Hematopoietic multipotent progenitor cell (in vitro differentiated cells): ENCODE data around the gene LRCH3. TPM values are rescaled to one million over a fixed set of nuclear protein-coding genes. Genes with fewer than 3 reads are reported as not detected.
"Not testable (repeated sequence)": the region's sequence is repeated elsewhere in the genome, so short reads cannot be mapped to it uniquely, and the experiment has no call there.

Source experiments
- DNase-seq, 3 donors: peaks; one replicate each; pipeline ENCODE4 v3.0.0-alpha.2; 2011 to 2015; ENCODE audit warnings: low read depth in 2 of 3, low spot score in 2 of 3
- small RNA-seq: library from RNA; depleted of rRNA; stranded (forward); fragments of <200 nt; gene quantifications from one replicate; pipeline ENCODE3, GENCODE V24; 2012
- total RNA-seq: library from RNA; depleted of rRNA; stranded (reverse); fragments of >200 nt; gene quantifications from one replicate; pipeline ENCODE4 v1.2.3, GENCODE V29; 2012

Gene LRCH3
- total RNA-seq, 1 donor, result 34.5 TPM

DNA sequence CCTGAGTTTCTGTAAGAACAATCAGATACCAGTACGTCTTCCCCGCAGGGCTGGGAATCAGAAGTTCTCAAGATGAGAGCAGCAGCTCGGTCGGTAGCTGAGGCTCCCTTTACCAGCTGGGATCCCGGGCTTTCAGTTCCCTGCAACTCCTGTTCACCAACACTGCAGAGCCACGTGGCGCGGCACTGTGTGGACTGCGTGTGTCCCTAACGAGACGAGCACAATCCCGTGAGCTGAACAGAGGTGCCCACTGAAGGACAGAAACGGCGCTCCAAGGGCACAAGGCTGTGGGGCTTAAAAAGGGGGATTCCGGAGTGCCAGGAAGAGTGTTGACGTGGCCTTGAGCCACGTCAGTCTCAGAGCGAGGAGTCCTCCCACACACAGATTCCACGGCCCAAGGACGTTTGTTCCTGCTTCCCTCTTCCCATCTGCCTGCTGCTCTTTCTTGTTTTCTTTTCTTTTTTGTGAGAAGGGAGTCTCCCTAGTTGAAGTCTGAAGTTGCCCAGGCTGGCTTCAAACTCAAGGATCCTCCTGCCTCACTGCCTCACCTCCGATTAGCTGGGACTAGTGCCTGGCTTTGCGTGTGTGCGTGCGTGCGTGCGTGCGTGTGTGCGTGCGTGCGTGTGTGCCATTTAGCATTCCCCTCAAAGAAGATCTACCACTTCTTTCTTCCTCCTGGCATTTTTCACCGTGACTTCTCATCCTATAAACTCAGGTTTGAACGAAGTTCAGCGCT lies 121.9 kb downstream of the LRCH3 start:
- DNase-seq, result no peak

- no peak for DNase-seq
Measured at GRCh38 chr3:197913641-197914380, 122.8 kb downstream of the LRCH3 start.

GRCh38 chr3:197921429-197922275 lies 130.6 kb downstream of the LRCH3 start:
- not testable (repeated sequence) for DNase-seq

- DNase-seq, result peak in 1 of 3 donors; percentile 6
Measured at GRCh38 chr3:197926418-197926817, 135.4 kb downstream of the LRCH3 start.

- DNase-seq, result not testable (repeated sequence)
Measured at GRCh38 chr3:197927578-197927977, 136.5 kb downstream of the LRCH3 start.

DNA sequence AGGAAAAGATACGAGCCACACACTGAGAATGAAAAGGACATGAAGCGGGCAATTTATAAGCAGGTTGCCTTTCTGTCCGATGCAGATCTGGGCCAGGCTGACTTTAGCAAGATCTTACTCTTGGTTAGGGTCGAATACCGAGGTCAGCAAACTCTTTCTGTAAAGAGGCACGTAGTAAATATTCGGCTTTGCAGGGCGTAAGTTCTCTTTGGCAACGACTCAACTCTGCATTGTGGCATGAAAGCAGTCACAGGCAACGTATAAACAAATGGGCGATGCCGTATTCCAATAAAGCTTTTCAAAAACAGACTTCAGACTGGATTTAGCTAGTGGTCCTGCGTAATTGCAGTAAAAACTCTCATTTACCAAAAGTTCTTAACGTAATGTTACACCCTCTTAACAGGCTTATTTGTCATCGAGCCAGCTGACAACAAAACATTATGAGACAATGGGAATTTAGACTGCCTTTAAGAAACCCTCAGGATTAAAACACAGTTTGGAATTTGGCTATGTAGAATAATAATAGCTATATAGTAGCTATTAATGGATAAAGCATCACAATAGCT lies 145.8 kb downstream of the LRCH3 start:
- no peak for DNase-seq

Small RNA genes within 50 kb of the gene (small RNA-seq; reads per million reads assigned to genes)
- not detected for gene RNU6-858P

Other genes starting within 250 kb of the LRCH3 start
- gene BDH1, start 235.3 kb upstream of the LRCH3 start, total RNA-seq, result 19.9 TPM
- 32.9 TPM for gene RUBCN, start 54.4 kb upstream of the LRCH3 start, total RNA-seq
- 15.3 TPM for gene FYTTD1, start 41.4 kb upstream of the LRCH3 start, total RNA-seq
- 345 TPM for gene RPL35A, start 158.9 kb downstream of the LRCH3 start, total RNA-seq
- gene LMLN, start 169.0 kb downstream of the LRCH3 start, total RNA-seq, result 4.3 TPM